ENCODE results near the gene MAP4K1.

GRCh38 chr19:38648769-38649304 is 31.1 kb upstream of the MAP4K1 start:
- no peak for TF ChIP-seq CTCF (conservative IDR thresholded peaks at IDR 0.05; ENCODE audit: low read depth, low read length)
- no peak for TF ChIP-seq EZH2phosphoT487 (IDR thresholded peaks at IDR 0.05; ENCODE audit: borderline replicate concordance, low read length)
- no peak for TF ChIP-seq EZH2 (IDR thresholded peaks at IDR 0.05; ENCODE audit: low read length, unreplicated experiment)

All from PC-3 (cell line).